ENCODE results near the gene SYNDIG1. TPM values are rescaled to one million over a fixed set of nuclear protein-coding genes. Genes with fewer than 3 reads are reported as not detected.

Gene SYNDIG1
- total RNA-seq, 4 donors from 2014 or later, result 0.51 to 3.4 (median 2.8) TPM; not detected in 1

- no peak for TF ChIP-seq POLR2A (IDR thresholded peaks at IDR 0.05)
- no peak for TF ChIP-seq CTCF (IDR thresholded peaks at IDR 0.05)
- H3K36me3 ChIP-seq, result no peaks in the 10 kb centered on the region
- H3K4me3 ChIP-seq, result no peak overlapping the region
- no peaks in the 10 kb centered on the region for H3K9me3 ChIP-seq
- H3K27me3 ChIP-seq, result no peaks in the 10 kb centered on the region
- H3K4me1 ChIP-seq, result no peaks in the 10 kb centered on the region
- no peak overlapping the region for H3K27ac ChIP-seq
- no peak for DNase-seq
- intact Hi-C loops (cut with DNase I; ENCODE audit: low total_unique reads), result no loop called here
Observed at GRCh38 chr20:24530131-24530680, 60.8 kb downstream of the SYNDIG1 start.

GRCh38 chr20:24531202-24531601 lies 61.8 kb downstream of the SYNDIG1 start:
- Histone ChIP-seq H3K9me3 (no peaks in the 10 kb centered on the region), H3K27me3 (no peaks in the 10 kb centered on the region), H3K27ac (no peak overlapping the region), H3K4me3 (no peak overlapping the region), H3K36me3 (no peaks in the 10 kb centered on the region), H3K4me1 (no peaks in the 10 kb centered on the region)
- intact Hi-C loops (cut with DNase I; ENCODE audit: low total_unique reads), result no loop called here
- TF ChIP-seq CTCF (IDR thresholded peaks at IDR 0.05) (no peak), POLR2A (IDR thresholded peaks at IDR 0.05) (no peak)
- DNase-seq, result no peak

DNA sequence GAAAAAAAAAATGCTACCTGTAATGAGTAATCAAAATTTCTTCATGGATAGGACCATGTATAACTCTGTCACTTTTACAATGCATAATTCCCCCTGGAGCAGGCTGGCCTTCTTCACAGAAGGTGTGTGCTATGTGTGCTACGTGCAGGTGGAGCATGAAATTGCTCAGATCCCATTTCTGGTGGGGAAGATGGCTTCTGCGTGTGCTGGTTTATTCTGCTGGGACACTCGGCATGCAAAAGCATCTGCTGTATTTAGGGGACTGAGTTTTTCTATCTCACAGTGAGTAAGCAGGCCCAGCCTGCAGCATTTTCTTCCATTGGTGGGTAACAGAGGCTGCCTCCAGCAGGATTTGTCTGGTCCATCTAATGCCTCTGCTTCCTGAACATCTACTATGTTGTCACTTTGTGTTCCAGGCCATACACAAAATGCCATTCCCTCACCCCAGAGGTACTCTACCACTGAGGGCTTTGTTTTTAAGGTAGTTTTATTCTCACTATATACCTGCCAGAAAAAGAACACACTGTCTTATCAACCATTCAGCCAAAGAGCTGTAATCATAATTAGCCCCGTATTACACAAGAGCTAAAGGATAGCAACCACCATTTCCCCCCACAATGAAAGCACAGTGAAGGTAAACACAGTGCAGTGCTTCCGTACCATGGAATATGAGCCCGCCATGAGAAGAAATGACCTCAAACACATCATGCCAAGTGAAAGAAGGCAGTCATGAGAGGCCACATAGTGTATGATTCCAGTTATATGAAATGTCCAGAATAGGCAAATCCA lies 62.4 kb downstream of the SYNDIG1 start:
- no peak overlapping the region for H3K4me3 ChIP-seq
- no peaks in the 10 kb centered on the region for H3K9me3 ChIP-seq
- no peaks in the 10 kb centered on the region for H3K4me1 ChIP-seq
- no peak overlapping the region for H3K27ac ChIP-seq
- no peaks in the 10 kb centered on the region for H3K36me3 ChIP-seq
- H3K27me3 ChIP-seq, result no peaks in the 10 kb centered on the region
- intact Hi-C loops (cut with DNase I; ENCODE audit: low total_unique reads), result no loop called here
- no peak for TF ChIP-seq POLR2A (IDR thresholded peaks at IDR 0.05)
- no peak for TF ChIP-seq CTCF (IDR thresholded peaks at IDR 0.05)
- no peak for DNase-seq

DNA sequence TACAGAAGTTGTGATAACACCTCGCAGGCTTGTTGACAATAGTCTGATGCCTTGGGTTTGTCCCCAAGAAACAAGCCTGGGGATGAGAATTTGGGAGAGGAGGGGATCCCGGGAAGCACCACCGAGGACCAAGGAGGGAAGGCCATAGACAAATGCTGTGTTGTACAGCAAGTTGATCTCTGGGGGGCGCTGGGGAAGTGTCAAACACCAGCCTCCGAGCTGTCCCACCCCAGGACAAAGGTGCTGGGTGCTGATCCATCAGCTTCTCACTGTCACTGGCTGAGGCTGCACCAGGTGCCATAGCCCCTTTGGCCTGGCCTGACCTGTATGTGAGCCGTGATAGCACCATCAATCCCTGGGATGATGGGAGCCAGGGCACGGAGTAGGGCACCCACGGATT lies 64.0 kb downstream of the SYNDIG1 start:
- H3K27me3 ChIP-seq, result no peaks in the 10 kb centered on the region
- no peaks in the 10 kb centered on the region for H3K9me3 ChIP-seq
- no peak for DNase-seq
- intact Hi-C loops (cut with DNase I; ENCODE audit: low total_unique reads), result no loop called here
- no peak for TF ChIP-seq CTCF (IDR thresholded peaks at IDR 0.05)
- no peak for TF ChIP-seq POLR2A (IDR thresholded peaks at IDR 0.05)
- no peak overlapping the region for H3K4me3 ChIP-seq
- no peak overlapping the region for H3K27ac ChIP-seq
- H3K4me1 ChIP-seq, result no peaks in the 10 kb centered on the region
- no peaks in the 10 kb centered on the region for H3K36me3 ChIP-seq

DNA sequence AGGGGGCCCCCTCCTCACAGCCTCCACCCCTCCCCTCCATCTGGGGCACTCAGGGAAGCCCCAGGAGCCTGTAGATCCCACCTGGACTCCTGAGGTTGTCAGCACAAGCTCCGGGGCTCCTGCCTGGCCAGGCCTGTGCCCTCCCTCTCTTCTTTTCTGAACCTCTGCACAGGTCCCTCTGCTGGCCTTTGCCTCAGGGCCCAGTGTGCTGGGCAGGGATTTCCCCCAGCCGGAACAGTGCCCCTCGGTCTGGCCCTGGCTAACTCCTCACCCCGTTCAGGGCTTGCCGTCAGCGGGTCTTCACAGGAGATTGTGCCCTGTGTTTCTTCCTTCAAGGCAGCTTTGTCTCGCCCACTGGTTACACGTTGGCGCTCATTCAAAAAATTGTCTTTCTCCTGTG lies 64.9 kb downstream of the SYNDIG1 start:
- no peak overlapping the region for H3K27ac ChIP-seq
- no peaks in the 10 kb centered on the region for H3K27me3 ChIP-seq
- DNase-seq, result no peak
- no peaks in the 10 kb centered on the region for H3K36me3 ChIP-seq
- H3K4me1 ChIP-seq, result no peaks in the 10 kb centered on the region
- H3K4me3 ChIP-seq, result no peak overlapping the region
- H3K9me3 ChIP-seq, result no peaks in the 10 kb centered on the region
- TF ChIP-seq CTCF (IDR thresholded peaks at IDR 0.05) (no peak), POLR2A (IDR thresholded peaks at IDR 0.05) (no peak)
- intact Hi-C loops (cut with DNase I; ENCODE audit: low total_unique reads), result no loop called here

All from uterus (tissue), 4 donors.